Measurements from ENCODE around the gene CCL5.

The CCL5 gene

GRCh38 chr17:35890774-35891155 is 10.6 kb upstream of the CCL5 start:
- TF ChIP-seq GATA2 (IDR thresholded peaks at IDR 0.05; ENCODE audit: low read depth, low read length) (no peak), GATA3 (IDR thresholded peaks at IDR 0.05; ENCODE audit: low read depth, low read length) (no peak)

DNA sequence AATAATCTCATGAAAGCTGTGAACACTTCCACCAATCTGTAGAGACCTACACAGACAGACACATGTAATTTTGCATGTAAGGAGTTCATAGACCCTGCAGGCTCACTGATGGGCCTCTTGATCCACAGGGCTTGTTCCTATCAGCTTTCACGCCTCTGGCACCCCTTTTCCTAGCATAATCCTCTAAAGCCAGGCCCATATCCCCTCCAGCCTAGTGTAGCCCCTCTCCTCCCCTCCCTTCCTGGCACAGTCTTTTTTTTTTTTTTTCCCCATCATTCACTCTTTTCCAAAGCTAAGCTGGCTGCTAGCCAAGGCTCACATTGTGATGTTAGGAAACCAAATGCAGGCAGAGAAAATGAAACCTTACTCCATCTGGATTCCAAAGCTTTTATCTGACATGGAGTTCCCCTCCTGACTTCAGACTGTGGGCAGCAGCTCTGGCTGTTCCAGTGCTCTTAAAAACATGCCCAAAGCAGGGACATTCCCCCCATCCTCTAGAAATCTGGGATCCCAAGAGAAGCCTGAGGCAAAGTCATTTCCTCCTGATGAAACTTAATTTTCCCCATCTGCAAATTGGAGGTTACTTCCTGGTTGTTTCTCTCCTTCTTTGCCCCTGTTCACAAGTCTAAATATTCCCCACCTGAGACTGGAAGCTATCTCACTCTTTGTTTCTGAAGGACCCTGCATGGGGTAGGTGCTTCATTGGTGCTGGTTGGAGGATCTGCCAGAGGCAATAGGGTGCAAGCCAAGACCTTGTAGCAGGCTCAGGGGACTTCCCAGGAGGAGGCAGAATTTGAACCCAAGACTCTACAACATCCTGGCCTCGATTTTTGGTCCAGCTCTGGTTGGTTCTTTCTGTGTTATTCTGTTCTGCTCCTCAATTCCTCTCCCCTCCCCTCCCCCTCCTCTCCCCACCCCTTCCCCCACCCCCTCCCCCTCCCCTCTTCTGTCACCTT is 9.9 kb upstream of the CCL5 start:
- TF ChIP-seq GATA3 (IDR thresholded peaks at IDR 0.05; ENCODE audit: low read depth, low read length) (no peak), GATA2 (IDR thresholded peaks at IDR 0.05; ENCODE audit: low read depth, low read length) (no peak)

DNA sequence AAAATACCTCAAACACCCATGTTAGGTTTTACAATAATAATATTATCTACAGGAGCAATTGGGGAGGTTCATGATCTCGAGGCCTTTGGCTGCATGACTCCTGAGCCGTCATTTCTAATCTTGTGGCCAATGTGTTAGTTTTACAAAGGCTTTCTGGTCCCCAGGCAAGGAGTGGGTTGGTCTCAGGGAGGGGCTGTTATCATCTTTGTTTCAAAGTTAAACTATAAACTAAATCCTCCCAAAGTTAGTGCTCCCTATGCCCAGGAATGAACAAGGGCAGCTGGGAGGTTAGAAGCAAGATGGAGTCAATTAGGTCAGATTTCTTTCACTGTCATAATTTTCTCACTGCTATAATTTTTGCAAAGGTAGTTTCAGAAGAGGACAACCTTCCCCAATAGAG is 9.1 kb upstream of the CCL5 start:
- TF ChIP-seq GATA3 (IDR thresholded peaks at IDR 0.05; ENCODE audit: low read depth, low read length) = no peak
- no peak for TF ChIP-seq GATA2 (IDR thresholded peaks at IDR 0.05; ENCODE audit: low read depth, low read length)

- no peak for TF ChIP-seq GATA3 (IDR thresholded peaks at IDR 0.05; ENCODE audit: low read depth, low read length)
Measured at GRCh38 chr17:35878361-35878760, 1.8 kb downstream of the CCL5 start.

DNA sequence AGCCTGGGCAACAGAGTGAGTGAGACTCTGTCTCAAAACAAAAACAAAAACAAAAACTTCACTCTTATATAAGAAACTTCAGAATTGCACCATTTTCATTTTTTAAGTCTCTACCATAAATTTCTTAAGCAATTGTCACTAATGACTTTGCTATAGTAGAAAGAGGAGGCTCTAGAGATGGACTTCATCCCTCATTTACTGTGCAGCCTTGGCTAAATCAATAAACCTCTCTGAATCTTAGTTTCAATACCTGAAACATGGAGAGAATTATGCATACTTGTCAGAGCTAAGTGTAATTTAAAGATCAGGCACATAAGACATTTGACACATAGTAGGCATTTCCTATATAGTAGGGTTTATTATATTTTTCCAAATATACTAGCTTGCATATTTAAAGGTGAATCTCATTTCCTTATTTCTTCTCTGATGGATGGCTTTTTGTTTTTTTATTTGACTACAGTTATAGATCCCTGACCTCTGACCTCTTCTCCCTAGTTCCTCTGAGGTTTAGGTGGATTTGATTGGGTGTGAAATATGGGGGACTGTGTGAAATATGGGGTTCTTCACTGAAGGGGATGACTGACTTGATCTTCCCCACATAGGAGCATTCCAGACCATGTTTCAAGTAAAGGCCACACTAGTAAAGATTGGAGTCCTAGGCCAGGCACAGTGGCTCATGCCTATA is 2.7 kb downstream of the CCL5 start:
- TF ChIP-seq GATA2 (IDR thresholded peaks at IDR 0.05; ENCODE audit: low read depth, low read length) (no peak), GATA3 (IDR thresholded peaks at IDR 0.05; ENCODE audit: low read depth, low read length) (no peak)

- TF ChIP-seq GATA3 (IDR thresholded peaks at IDR 0.05; ENCODE audit: low read depth, low read length) (no peak), GATA2 (IDR thresholded peaks at IDR 0.05; ENCODE audit: low read depth, low read length) (no peak)
Measured at GRCh38 chr17:35876534-35876933, 3.6 kb downstream of the CCL5 start.

DNA sequence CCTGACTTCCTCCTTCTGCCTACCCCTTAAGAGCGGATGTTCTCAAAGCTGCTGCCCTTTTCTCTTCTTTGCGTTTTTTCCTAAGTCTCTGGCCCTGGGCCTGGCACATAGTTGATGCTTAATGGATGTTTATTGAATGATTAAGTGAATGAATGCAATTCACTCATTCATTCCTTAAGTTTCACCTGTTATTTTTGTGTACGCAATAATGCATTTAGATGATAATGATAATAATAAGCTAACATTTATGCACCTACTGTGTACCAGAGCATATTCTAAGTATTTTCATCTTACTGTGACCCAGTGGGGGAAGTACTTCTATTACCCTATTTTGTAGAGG is 4.4 kb downstream of the CCL5 start:
- TF ChIP-seq GATA3 (IDR thresholded peaks at IDR 0.05; ENCODE audit: low read depth, low read length) = no peak
- TF ChIP-seq GATA2 (IDR thresholded peaks at IDR 0.05; ENCODE audit: low read depth, low read length) = no peak

GRCh38 chr17:35875072-35875799 is 4.9 kb downstream of the CCL5 start:
- no peak for TF ChIP-seq GATA3 (IDR thresholded peaks at IDR 0.05; ENCODE audit: low read depth, low read length)
- TF ChIP-seq GATA2 (IDR thresholded peaks at IDR 0.05; ENCODE audit: low read depth, low read length) = no peak

- TF ChIP-seq GATA3 (IDR thresholded peaks at IDR 0.05; ENCODE audit: low read depth, low read length) = no peak
- no peak for TF ChIP-seq GATA2 (IDR thresholded peaks at IDR 0.05; ENCODE audit: low read depth, low read length)
Measured at GRCh38 chr17:35872196-35872980, 7.8 kb downstream of the CCL5 start.

DNA sequence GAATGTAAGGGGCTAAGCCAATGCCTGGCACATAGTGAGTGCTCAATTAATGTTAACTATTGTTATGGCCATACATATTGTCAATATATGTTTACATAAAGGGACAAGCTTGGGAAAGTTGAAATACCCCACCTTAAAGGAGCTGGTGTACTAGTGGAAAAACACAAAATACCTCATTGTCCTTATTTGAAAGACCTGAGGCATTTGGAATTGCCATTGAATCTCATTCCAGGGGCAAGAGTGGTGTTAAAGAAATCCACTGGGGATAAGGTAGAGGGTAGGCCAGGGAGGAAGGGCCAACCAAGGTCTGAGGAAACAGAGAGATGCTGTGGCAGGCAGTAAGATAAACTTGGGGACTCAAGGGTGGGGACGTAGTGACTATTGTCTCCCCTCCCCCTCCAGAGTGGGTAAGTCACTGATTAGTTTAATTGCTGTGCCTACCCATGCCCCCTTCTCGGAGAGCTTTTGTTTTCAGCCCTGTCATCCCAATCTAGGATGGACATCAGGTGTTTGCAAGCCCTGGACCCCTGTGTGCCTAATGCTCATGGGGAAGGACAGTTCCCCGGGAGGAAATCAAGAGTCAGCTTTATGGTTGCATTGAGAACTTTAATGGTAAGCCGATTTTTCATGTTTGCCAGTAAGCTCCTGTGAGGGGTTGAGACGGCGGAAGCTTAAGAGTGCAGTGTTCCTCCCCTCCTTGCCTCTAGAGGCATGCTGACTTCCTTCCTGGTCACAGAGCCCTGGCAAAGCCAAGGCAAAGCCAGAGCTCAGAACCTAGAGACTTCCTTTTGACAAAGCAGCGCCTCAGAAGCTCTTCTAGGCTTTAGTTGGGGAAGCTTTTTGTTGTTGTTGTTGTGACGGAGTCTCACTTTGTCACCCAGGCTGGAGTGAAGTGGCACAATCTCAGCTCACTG is 9.0 kb downstream of the CCL5 start:
- TF ChIP-seq GATA3 (IDR thresholded peaks at IDR 0.05; ENCODE audit: low read depth, low read length) (no peak), GATA2 (IDR thresholded peaks at IDR 0.05; ENCODE audit: low read depth, low read length) (no peak)

- TF ChIP-seq GATA3 (IDR thresholded peaks at IDR 0.05; ENCODE audit: low read depth, low read length) (no peak), GATA2 (IDR thresholded peaks at IDR 0.05; ENCODE audit: low read depth, low read length) (no peak)
Measured at GRCh38 chr17:35868737-35869136, 11.4 kb downstream of the CCL5 start, which contains the start of gene HEATR9. Gene HEATR9, minus strand, starts transcription at chr17:35868891. Its CDS starts 149 bp downstream, at chr17:35868742.

DNA sequence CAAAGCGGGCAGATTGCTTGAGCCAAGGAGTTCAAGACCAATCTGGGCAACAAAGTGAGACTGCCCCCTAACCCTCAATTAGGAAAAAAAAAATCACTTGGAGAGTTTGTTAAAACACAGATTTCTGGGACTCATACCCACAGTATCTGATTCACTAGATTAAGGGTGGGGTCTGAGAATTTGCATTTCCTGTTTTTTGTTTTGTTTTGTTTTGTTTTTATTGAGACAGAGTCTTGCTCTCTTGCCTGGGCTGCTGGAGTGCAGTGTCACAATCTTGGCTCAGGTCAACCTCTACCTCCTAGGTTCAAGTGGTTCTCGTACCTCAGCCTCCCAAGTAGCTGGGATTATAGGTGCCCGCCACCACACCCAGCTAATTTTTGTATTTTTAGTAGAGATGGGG is 12.6 kb downstream of the CCL5 start:
- TF ChIP-seq GATA3 (IDR thresholded peaks at IDR 0.05; ENCODE audit: low read depth, low read length) = no peak
- no peak for TF ChIP-seq GATA2 (IDR thresholded peaks at IDR 0.05; ENCODE audit: low read depth, low read length)

Data from SH-SY5Y (cell line).